ENCODE data around the gene SH2D5. TPM values are rescaled to one million over a fixed set of nuclear protein-coding genes. Genes with fewer than 3 reads are reported as not detected.

SH2D5 gene
- total and polyA plus RNA-seq, 2 experiments from 2014 or later: 0.53 to 1.1 TPM

DNA sequence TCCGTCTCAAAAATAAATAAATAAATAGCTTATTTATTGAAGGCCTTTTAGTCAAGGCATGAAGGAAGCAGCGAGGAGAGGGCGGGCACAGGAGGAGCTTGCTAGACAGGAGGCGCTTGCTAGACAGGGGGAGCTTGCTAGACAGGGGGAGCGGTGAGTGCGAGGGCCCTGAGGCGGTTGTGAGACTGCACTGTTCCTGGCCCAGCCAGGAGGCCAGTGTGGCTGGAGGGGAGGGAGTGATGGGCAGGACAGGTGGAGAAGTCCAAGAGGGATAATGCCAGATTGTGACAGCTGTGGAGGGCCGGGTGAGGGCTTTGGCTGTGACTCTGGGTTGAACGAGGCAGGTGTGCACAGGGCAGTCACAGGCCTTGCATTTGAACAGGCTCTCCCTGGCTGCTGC is 32.9 kb downstream of the SH2D5 start:
- H4K20me1 ChIP-seq (ENCODE audit: insufficient read depth, poor library complexity, severe bottlenecking): no peaks in the 10 kb centered on the region
- H3K4me1 ChIP-seq (ENCODE audit: insufficient read depth): peaks cover 12% of the 10 kb centered on the region
- no peaks in the 10 kb centered on the region for H3K36me3 ChIP-seq (replicated peaks; ENCODE audit: insufficient read depth, low read depth)
- DNase-seq (ENCODE audit: low spot score): no peak
- no peak overlapping the region for H3K4me3 ChIP-seq
- no peaks in the 10 kb centered on the region for H3K27me3 ChIP-seq
- WGBS (ENCODE audit: low lambda C conversion rate, missing lambda C conversion rate): 84% methylated on average over 9 of the region's 9 CpGs
- H3K27ac ChIP-seq: no peak overlapping the region
- H2AFZ ChIP-seq: no peak overlapping the region
- TF ChIP-seq, protein P1, sequence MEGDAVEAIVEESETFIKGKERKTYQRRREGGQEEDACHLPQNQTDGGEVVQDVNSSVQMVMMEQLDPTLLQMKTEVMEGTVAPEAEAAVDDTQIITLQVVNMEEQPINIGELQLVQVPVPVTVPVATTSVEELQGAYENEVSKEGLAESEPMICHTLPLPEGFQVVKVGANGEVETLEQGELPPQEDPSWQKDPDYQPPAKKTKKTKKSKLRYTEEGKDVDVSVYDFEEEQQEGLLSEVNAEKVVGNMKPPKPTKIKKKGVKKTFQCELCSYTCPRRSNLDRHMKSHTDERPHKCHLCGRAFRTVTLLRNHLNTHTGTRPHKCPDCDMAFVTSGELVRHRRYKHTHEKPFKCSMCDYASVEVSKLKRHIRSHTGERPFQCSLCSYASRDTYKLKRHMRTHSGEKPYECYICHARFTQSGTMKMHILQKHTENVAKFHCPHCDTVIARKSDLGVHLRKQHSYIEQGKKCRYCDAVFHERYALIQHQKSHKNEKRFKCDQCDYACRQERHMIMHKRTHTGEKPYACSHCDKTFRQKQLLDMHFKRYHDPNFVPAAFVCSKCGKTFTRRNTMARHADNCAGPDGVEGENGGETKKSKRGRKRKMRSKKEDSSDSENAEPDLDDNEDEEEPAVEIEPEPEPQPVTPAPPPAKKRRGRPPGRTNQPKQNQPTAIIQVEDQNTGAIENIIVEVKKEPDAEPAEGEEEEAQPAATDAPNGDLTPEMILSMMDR (IDR thresholded peaks at IDR 0.05; ENCODE audit: poor library complexity): no peak
- TF ChIP-seq EZH2phosphoT487 (IDR thresholded peaks at IDR 0.05; ENCODE audit: low read depth, severe bottlenecking, unreplicated experiment): no peak
- TF ChIP-seq EZH2 (IDR thresholded peaks at IDR 0.05; ENCODE audit: borderline replicate concordance): no peak
- no peak overlapping the region for H3K4me2 ChIP-seq
- no peaks in the 10 kb centered on the region for H3K79me2 ChIP-seq
- no peaks in the 10 kb centered on the region for H3K9me3 ChIP-seq (ENCODE audit: low read depth)
- no peaks in the 10 kb centered on the region for H3K9me2 ChIP-seq (replicated peaks; ENCODE audit: insufficient read depth)

DNA sequence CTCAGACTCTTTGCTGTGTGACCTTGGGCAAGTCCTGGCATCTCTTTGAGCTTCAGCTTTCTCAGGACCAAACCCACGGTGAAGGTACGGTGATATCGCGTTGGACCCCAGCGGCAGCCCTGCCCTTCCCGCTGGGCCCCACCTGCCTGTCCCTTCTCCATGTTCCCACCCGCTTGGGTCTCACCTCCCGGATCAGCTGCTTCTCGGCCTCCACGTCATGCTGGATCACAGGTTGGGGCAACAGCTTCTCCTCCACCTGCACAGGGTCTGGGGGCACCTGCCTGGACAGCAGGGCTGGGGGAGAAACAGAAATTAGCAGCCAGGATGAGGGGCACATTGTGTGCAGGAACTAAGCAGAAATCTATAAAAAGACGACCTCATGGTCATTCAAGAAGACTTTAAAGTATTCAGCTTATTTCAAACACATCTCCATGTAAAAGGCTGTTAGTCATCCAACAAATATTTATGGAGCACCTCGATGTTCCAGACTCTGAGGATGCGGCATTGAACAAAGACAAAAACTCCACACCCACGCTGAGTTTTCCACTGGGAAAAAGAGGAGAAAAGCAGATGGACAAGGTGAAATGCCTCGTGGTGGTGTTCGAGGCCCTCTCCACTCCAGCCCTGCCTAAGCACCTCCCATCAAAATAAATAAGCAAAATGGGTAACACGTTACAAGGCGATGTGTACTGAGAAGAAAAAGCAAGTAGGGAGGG is 34.1 kb downstream of the SH2D5 start:
- no peak overlapping the region for H2AFZ ChIP-seq
- no peaks in the 10 kb centered on the region for H3K27me3 ChIP-seq
- peak; percentile 41 for DNase-seq (ENCODE audit: low spot score)
- no peak overlapping the region for H3K4me3 ChIP-seq
- peak overlapping the region; percentile 40 for H3K27ac ChIP-seq
- no peaks in the 10 kb centered on the region for H3K36me3 ChIP-seq (replicated peaks; ENCODE audit: insufficient read depth, low read depth)
- H4K20me1 ChIP-seq (ENCODE audit: insufficient read depth, poor library complexity, severe bottlenecking): no peaks in the 10 kb centered on the region
- H3K9me2 ChIP-seq (replicated peaks; ENCODE audit: insufficient read depth): no peaks in the 10 kb centered on the region
- H3K4me1 ChIP-seq (ENCODE audit: insufficient read depth): peaks cover 12% of the 10 kb centered on the region
- TF ChIP-seq EZH2 (IDR thresholded peaks at IDR 0.05; ENCODE audit: borderline replicate concordance) (no peak), EZH2phosphoT487 (IDR thresholded peaks at IDR 0.05; ENCODE audit: low read depth, severe bottlenecking, unreplicated experiment) (no peak)
- TF ChIP-seq, protein P1 (IDR thresholded peaks at IDR 0.05; ENCODE audit: poor library complexity): no peak
- H3K4me2 ChIP-seq: no peak overlapping the region
- no peaks in the 10 kb centered on the region for H3K79me2 ChIP-seq
- WGBS (ENCODE audit: low lambda C conversion rate, missing lambda C conversion rate): 73% methylated on average over 18 of the region's 18 CpGs
- no peaks in the 10 kb centered on the region for H3K9me3 ChIP-seq (ENCODE audit: low read depth)

DNA sequence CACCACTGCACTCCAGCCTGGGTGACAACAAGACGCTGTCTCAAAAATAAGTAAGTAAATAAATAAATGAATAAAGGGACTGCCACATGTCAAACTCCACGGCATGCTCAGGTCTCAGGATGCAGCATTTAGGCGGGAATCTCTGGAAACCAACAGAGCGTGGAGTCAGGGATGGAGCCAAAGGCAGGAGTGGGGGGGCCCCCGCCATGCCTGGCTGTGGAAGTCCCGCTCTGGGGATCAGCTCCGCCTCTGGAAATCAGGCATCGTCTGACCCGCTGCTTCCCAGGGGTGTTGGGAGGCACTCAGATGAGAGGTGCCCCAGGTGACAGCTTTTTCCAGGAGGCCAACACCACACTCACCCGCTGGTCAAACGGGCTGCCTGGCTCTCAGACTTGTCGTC is 34.9 kb downstream of the SH2D5 start:
- H3K79me2 ChIP-seq: no peaks in the 10 kb centered on the region
- DNase-seq (ENCODE audit: low spot score): no peak
- H3K4me3 ChIP-seq: no peak overlapping the region
- no peaks in the 10 kb centered on the region for H3K36me3 ChIP-seq (replicated peaks; ENCODE audit: insufficient read depth, low read depth)
- peaks cover 12% of the 10 kb centered on the region for H3K4me1 ChIP-seq (ENCODE audit: insufficient read depth)
- H2AFZ ChIP-seq: no peak overlapping the region
- TF ChIP-seq, protein P1 (IDR thresholded peaks at IDR 0.05; ENCODE audit: poor library complexity): no peak
- TF ChIP-seq EZH2 (IDR thresholded peaks at IDR 0.05; ENCODE audit: borderline replicate concordance): no peak
- no peak for TF ChIP-seq EZH2phosphoT487 (IDR thresholded peaks at IDR 0.05; ENCODE audit: low read depth, severe bottlenecking, unreplicated experiment)
- no peaks in the 10 kb centered on the region for H3K9me3 ChIP-seq (ENCODE audit: low read depth)
- H3K4me2 ChIP-seq: peak overlapping the region; percentile 85
- no peaks in the 10 kb centered on the region for H3K27me3 ChIP-seq
- no peaks in the 10 kb centered on the region for H4K20me1 ChIP-seq (ENCODE audit: insufficient read depth, poor library complexity, severe bottlenecking)
- peak overlapping the region; percentile 90 for H3K27ac ChIP-seq
- H3K9me2 ChIP-seq (replicated peaks; ENCODE audit: insufficient read depth): no peaks in the 10 kb centered on the region
- WGBS (ENCODE audit: low lambda C conversion rate, missing lambda C conversion rate): 84% methylated on average over 12 of the region's 12 CpGs

All from hepatocyte (in vitro differentiated cells).